GM12873 (cell line): ENCODE results near the gene BBIP1.

Experiments used
- TF ChIP-seq, protein P1 (sequence below): IDR thresholded peaks from 2 replicates; pipeline ENCODE4 v1.5.1; 2012; ENCODE audit warnings: low read depth, mild to moderate bottlenecking, moderate library complexity, low read length, control low read depth; ENCODE audit not compliant: insufficient read depth; ENCODE audit errors: missing control alignments

The BBIP1 gene

DNA sequence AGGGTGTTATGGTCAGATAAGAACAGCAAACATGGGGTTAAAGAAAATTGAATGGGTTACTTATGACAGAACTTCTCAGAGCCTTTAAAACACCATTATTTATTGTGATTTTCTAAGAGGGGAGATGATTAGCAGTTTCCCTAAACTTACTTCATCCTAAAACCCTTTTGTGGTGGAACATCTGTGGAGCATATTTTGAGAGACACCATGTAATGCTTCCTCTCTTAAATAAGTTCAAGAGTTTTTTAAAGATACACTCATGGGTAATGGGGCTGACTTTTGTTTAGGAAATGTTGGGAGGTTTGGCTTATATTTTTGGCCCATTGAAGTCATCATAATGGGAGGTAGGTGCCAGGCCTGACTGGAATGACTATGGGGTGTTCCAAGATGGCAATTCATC is 55.6 kb downstream of the BBIP1 start:
- TF ChIP-seq, protein P1, sequence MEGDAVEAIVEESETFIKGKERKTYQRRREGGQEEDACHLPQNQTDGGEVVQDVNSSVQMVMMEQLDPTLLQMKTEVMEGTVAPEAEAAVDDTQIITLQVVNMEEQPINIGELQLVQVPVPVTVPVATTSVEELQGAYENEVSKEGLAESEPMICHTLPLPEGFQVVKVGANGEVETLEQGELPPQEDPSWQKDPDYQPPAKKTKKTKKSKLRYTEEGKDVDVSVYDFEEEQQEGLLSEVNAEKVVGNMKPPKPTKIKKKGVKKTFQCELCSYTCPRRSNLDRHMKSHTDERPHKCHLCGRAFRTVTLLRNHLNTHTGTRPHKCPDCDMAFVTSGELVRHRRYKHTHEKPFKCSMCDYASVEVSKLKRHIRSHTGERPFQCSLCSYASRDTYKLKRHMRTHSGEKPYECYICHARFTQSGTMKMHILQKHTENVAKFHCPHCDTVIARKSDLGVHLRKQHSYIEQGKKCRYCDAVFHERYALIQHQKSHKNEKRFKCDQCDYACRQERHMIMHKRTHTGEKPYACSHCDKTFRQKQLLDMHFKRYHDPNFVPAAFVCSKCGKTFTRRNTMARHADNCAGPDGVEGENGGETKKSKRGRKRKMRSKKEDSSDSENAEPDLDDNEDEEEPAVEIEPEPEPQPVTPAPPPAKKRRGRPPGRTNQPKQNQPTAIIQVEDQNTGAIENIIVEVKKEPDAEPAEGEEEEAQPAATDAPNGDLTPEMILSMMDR = no peak

- TF ChIP-seq, protein P1 = no peak
These were observed 56.0 kb downstream of the BBIP1 start for GRCh38 chr10:110862961-110863360.

DNA sequence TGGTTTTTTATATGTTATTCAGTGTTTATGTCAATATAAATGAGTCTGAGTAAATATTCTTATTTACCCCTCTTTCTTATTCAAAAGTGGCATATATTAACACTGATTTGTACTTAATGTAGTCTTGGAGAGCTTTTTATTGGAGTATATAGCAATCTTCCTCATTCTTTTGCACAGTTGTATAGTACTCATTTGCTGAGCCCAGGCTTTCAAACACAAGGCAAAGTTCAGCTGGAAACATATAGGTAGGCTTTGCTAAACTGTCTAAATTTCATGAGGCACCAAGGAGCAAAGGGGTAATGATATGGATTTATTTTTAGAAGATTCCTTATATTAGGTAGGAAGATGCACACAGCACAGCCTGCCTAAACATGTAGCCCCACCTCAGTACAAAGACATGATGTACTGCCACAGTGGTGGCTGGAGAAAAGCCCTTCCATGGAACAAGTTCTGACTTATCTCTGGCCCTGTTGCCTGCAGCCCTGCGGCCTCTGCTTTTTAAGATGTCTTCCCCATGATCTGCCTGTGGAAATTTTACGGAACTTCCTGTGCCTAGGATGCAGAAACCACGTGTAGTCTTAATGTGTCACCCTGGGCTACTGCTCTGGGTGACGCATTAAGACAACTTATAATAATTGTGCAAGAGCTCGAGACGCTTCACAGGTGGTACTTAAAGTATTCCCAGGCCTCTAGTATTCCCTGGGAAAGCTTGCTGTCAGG is 56.9 kb downstream of the BBIP1 start:
- TF ChIP-seq, protein P1 = no peak

- TF ChIP-seq, protein P1 = no peak
These were observed 57.5 kb downstream of the BBIP1 start for GRCh38 chr10:110861476-110861875.

DNA sequence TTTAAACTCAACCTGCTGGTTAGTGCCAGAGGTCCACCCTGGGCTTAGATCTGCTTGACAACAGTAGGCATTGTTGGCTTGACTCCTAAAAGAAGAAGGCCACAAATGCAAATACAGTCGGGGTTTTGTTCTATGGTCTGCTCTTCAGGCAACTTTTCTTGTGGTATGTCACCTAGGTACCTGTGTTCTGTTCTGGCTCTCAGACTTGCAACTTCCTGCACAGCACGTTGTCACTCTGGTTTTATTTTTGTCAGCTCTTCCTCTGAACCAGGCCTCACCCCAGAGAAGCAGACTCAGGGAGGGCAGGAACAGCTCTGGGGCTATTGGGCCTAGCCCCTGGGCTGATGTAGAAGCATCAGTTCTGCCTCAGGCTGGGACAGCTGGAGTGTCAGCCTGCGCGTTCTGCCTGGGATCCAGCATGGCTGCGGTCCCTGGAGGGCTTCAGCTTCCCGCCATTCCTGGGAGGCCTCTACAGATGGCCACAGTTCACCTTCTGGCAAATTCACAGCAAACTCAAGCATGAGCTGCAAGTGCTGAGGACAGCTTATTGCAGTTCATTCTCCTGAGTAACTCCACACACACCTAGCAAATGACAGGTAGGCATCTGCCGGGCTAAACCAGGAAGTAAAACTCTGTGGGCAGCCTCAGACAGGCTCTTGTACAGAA is 58.3 kb downstream of the BBIP1 start:
- TF ChIP-seq, protein P1 = no peak

- TF ChIP-seq, protein P1 = no peak
These were observed 59.0 kb downstream of the BBIP1 start for GRCh38 chr10:110859973-110860376.

GRCh38 chr10:110859206-110859972 is 59.6 kb downstream of the BBIP1 start:
- TF ChIP-seq, protein P1 = no peak
